GM12872 (cell line): ENCODE measurements around the gene LRRC27.

Experiments used
- CTCF ChIP-seq: IDR thresholded peaks from 3 replicates; pipeline ENCODE4 v1.5.1; 2011; ENCODE audit warnings: low read depth, mild to moderate bottlenecking, low read length, moderate library complexity; ENCODE audit not compliant: insufficient read depth

Gene LRRC27

DNA sequence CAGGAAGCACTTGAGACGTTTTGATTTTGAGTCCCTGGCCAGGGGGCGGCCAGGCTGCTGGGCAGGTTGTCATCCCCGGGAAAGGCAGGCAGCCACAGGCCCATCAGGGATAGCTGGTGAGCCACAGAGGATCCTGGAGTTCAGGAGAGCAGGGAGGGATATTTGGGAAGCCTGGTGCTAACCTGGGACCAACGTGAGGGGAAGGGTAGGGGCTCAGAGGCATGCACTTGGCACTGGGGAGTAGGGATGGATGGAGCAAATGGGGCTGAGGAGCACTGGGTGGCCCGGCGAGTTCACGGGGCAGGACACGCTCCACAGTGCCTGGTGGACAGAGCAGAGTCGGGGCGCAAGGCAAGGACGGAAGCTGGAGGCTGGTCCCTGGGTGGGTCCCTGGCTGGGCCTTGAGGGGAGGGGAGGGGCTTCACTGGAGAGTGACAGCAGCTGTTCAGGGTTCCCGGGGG is 30.2 kb downstream of the LRRC27 start:
- no peak for TF ChIP-seq CTCF

- no peak for TF ChIP-seq CTCF
Observed at GRCh38 chr10:132363376-132363775, 31.4 kb downstream of the LRRC27 start.

DNA sequence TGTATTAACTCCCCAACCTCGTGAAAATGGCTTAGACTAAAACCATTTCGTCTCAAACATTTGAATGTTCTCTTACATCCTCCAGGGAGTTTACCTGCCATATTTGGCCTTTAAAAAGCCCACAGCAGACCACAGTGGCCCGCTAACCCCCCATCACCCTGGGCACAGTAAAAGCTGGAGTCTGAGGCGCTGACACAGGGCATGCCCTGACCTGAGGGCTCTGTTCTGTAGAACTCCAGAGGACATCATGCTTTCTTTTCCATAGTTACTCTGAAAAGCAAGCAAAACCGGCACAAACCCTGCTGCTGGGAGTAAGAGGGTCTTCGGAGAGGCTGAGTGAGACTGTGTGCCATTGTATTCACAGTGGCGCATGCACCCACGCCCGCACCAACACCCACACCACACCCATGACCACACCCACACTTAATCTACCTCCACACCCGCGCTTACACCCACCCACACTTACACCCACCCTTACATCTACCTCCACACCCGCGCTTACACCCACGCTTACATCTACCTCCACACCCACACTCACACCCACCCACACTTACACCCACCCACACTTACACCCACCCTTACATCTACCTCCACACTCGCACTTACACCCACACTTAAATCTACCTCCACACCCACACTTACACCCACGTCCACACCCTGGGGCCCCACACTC is 32.1 kb downstream of the LRRC27 start:
- no peak for TF ChIP-seq CTCF

DNA sequence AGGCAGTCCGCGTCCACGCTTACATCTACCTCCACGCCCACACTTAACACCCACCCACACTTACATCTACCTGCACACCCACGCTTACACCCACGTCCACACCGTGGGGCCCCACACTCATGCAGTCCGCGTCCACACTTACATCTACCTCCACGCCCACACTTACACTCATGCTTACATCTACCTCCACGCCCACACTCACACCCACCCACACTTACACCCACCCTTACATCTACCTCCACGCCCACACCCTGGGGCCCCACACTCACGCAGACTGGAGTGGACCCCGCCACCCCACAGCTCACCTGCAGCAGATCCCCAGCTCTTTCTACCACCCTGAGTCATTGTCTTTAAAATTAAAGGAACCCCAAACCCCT is 32.6 kb downstream of the LRRC27 start:
- TF ChIP-seq CTCF = no peak

GRCh38 chr10:132365102-132365501 is 33.1 kb downstream of the LRRC27 start:
- no peak for TF ChIP-seq CTCF

DNA sequence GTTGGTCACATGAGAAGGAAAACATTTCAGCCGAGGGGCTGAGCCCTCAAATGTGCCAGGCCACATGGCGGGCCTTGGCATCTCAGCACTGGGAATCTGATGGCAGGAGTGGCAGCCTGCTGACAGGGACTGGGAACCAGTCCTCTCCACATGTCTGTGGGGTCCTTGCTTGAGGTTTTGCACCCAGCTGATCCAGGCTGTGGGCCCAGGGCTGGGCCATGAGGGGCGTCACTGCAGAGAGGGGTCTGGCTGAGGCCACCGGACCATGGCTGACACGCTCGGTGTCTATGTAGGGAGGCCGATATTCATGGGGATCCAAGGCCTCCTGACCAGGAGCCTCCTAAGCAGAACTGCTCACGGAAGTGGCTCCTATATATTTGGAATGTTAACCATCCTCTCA is 34.0 kb downstream of the LRRC27 start:
- no peak for TF ChIP-seq CTCF

GRCh38 chr10:132366499-132366898 is 34.5 kb downstream of the LRRC27 start:
- TF ChIP-seq CTCF = no peak
